ENCODE measurements around the gene RNF19B. TPM values are rescaled to one million over a fixed set of nuclear protein-coding genes. Genes with fewer than 3 reads are reported as not detected.

RNF19B gene
- total and polyA plus RNA-seq, 2 of the 8 experiments (the other 6 are each of a cell fraction or from before 2014, with no cell fraction given) = 9.2 to 11.2 TPM

DNA sequence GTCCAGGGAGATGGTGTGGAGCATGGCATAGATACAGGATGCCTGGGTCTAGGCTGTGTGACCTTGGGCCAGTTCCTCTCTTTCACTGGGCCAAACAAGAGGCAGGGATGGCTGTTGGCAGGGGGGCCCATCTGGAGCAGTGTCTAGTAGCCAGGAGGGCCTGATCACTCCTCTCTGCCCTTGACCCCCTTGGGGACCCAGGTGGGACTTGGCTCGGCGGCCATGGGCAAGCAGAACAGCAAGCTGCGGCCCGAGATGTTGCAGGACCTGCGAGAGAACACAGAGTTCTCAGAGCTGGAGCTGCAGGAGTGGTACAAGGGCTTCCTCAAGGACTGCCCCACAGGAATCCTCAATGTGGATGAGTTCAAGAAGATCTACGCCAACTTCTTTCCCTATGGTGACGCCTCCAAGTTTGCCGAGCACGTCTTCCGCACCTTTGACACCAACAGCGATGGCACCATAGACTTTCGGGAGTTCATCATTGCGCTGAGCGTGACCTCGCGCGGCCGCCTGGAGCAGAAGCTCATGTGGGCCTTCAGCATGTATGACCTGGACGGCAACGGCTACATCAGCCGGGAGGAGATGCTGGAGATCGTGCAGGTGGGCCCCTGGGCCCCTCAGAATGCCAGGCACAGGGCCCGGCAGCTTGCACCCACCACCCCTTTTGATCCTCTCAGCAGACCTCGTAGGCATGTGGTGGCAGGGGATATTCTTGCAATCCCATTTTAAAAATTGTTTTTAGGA, 75.8 kb downstream of the RNF19B start:
- no peak overlapping the region for H3K14ac ChIP-seq (ENCODE audit: insufficient read length)
- H3K79me2 ChIP-seq (ENCODE audit: control insufficient read depth in 1 of 2, insufficient read depth in 2 of 2, low read length in 2 of 2) = no peaks in the 10 kb centered on the region
- H2BK120ac ChIP-seq (replicated peaks; ENCODE audit: low read depth, low read length) = no peak overlapping the region
- H3K23ac ChIP-seq (ENCODE audit: insufficient read length) = no peak overlapping the region
- no peak overlapping the region for H2BK20ac ChIP-seq (ENCODE audit: low read length)
- H4K5ac ChIP-seq (ENCODE audit: insufficient read length, low read depth, low read length) = no peak overlapping the region
- H3K4me3 ChIP-seq (ENCODE audit: extremely low read depth in 1 of 4, insufficient read depth in 2 of 4, low read depth in 3 of 4, low read length in 4 of 4) = no peak overlapping the region
- H2BK12ac ChIP-seq (ENCODE audit: low read depth, low read length) = no peak overlapping the region
- peaks cover 0 to 18% of the 10 kb centered on the region in 2 experiments for H4K20me1 ChIP-seq (replicated peaks in 1 of 2; ENCODE audit: control insufficient read depth in 1 of 2, insufficient read depth in 2 of 2, low read length in 2 of 2)
- FAIRE-seq (no peak), DNase-seq (ENCODE audit: low read depth in 1 of 2, low spot score in 2 of 2) (no peak)
- ChIA-PET POLR2A (ENCODE audit: partially characterized antibody) (no interaction called here), CTCF (ENCODE audit: partially characterized antibody) (interaction anchor here (0.9 to 16.6 kb wide), 4 partner anchors 10 to 198 kb away, joined by 4 to 382 read pairs (median 19); partner anchors contain the start of genes FNDC5 and HPCA)
- H4K8ac ChIP-seq (ENCODE audit: extremely low read depth, insufficient read depth, low read length) = no peak overlapping the region
- H3K56ac ChIP-seq (replicated peaks; ENCODE audit: insufficient read length, low read depth, low read length) = no peak overlapping the region
- no peak overlapping the region for H2AFZ ChIP-seq (ENCODE audit: low read length)
- peaks cover 7% of the 10 kb centered on the region; the same call in 1 of the 2 replicates for H3K23me2 ChIP-seq (ENCODE audit: low read depth, low read length)
- H3K27me3 ChIP-seq (replicated peaks in 1 of 4; ENCODE audit: control insufficient read depth in 3 of 4, extremely low read depth in 1 of 4, insufficient read depth in 3 of 4, low read length in 3 of 4) = peaks cover 5 to 56% (median 32%) of the 10 kb centered on the region in 4 experiments
- no peaks in the 10 kb centered on the region for H3K79me1 ChIP-seq (ENCODE audit: low read depth, low read length)
- H3K9me3 ChIP-seq (ENCODE audit: insufficient read depth in 2 of 2, low read depth in 1 of 2, low read length in 1 of 2) = peaks cover 0 to 6% of the 10 kb centered on the region in 2 experiments; a peak in 1 of 4 replicates
- H4K91ac ChIP-seq (replicated peaks; ENCODE audit: insufficient read length, low read length) = no peak overlapping the region
- H3K4ac ChIP-seq (replicated peaks; ENCODE audit: insufficient read length, low read depth, low read length) = no peak overlapping the region
- no peak overlapping the region for H2BK5ac ChIP-seq (ENCODE audit: low read depth, low read length)
- no peak overlapping the region for H3K9ac ChIP-seq (replicated peaks in 1 of 4; ENCODE audit: extremely low read depth in 1 of 4, low read depth in 3 of 4, low read length in 3 of 4)
- no peak overlapping the region for H2AK5ac ChIP-seq (ENCODE audit: low read depth, low read length)
- H3K4me2 ChIP-seq (ENCODE audit: insufficient read depth in 1 of 2, low read depth in 2 of 2, low read length in 2 of 2) = no peak overlapping the region
- H3K36me3 ChIP-seq (ENCODE audit: control insufficient read depth in 2 of 4, insufficient read depth in 4 of 4, low read length in 3 of 4) = no peaks in the 10 kb centered on the region
- no peak overlapping the region for H3K18ac ChIP-seq (ENCODE audit: extremely low read depth, low read length)
- no peak overlapping the region for H3K27ac ChIP-seq (ENCODE audit: low read depth, low read length)
- 97% methylated on average over 24 of the region's 24 CpGs; no CpG with 5 or more reads in 1 of the 2 experiments for WGBS, 2 experiments (ENCODE audit: extremely low coverage in 1 of 2, insufficient coverage in 1 of 2, insufficient read length in 1 of 2, insufficient replicate concordance in 2 of 2, low coverage in 1 of 2, low lambda C conversion rate in 2 of 2, missing lambda C conversion rate in 1 of 2)
- H3K4me1 ChIP-seq (replicated peaks in 1 of 4; ENCODE audit: control insufficient read depth in 3 of 4, insufficient read depth in 4 of 4, low read length in 3 of 4) = peaks cover 0 to 9% (median 4%) of the 10 kb centered on the region in 4 experiments; a peak in 5 of 7 replicates
- no peak overlapping the region for H2BK15ac ChIP-seq (ENCODE audit: low read length)
- no peak for TF ChIP-seq CTCF (IDR thresholded peaks at IDR 0.05; ENCODE audit: control extremely low read depth in 1 of 3, insufficient read depth in 1 of 3, low read depth in 1 of 3, low read length in 3 of 3)
- TF ChIP-seq RFX5 (IDR thresholded peaks at IDR 0.05; ENCODE audit: borderline replicate concordance, low read depth, low read length) = no peak
- TF ChIP-seq, protein P1, sequence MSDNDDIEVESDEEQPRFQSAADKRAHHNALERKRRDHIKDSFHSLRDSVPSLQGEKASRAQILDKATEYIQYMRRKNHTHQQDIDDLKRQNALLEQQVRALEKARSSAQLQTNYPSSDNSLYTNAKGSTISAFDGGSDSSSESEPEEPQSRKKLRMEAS (IDR thresholded peaks at IDR 0.05) = no peak
- TF ChIP-seq TCF12 (IDR thresholded peaks at IDR 0.05; ENCODE audit: low read depth, low read length) = no peak
- TF ChIP-seq NANOG (IDR thresholded peaks at IDR 0.05; ENCODE audit: insufficient read depth, low read depth, low read length, poor library complexity, severe bottlenecking) = no peak
- no peak for TF ChIP-seq GABPA (IDR thresholded peaks at IDR 0.05; ENCODE audit: borderline replicate concordance, insufficient read depth, low read length)
- TF ChIP-seq POLR2A (IDR thresholded peaks at IDR 0.05; ENCODE audit: control extremely low read depth in 1 of 2, low read depth in 2 of 2, low read length in 2 of 2) = no peak
- no peak for TF ChIP-seq EGR1 (IDR thresholded peaks at IDR 0.05; ENCODE audit: borderline replicate concordance, low read depth, low read length)
- no peak for TF ChIP-seq RXRA (IDR thresholded peaks at IDR 0.05; ENCODE audit: insufficient read depth, low read depth, low read length)
- no peak for TF ChIP-seq SIRT6 (IDR thresholded peaks at IDR 0.05; ENCODE audit: low read length)
